ENCODE results near the gene CASP8AP2. TPM values are rescaled to one million over a fixed set of nuclear protein-coding genes. Genes with fewer than 3 reads are reported as not detected.

CASP8AP2 gene
- total RNA-seq, 1 donor from 2014 or later = 13.2 TPM

GRCh38 chr6:89793586-89793985, 36.1 kb upstream of the CASP8AP2 start:
- H3K27ac ChIP-seq (replicated peaks) = peak overlapping the region; percentile 84
- no peak for TF ChIP-seq CTCF (IDR thresholded peaks at IDR 0.05; ENCODE audit: borderline replicate concordance)
- H3K27me3 ChIP-seq (ENCODE audit: low read depth) = no peaks in the 10 kb centered on the region
- peaks cover 20% of the 10 kb centered on the region for H3K4me1 ChIP-seq
- DNase-seq = peak; percentile 70
- no peak overlapping the region for H3K4me3 ChIP-seq
- no peaks in the 10 kb centered on the region for H3K9me3 ChIP-seq (replicated peaks)
- intact Hi-C loops (cut with micrococcal nuclease) = no loop called here
- H3K36me3 ChIP-seq = peaks cover 52% of the 10 kb centered on the region

- DNase-seq = no peak
- Histone ChIP-seq H3K36me3 (peaks cover 51% of the 10 kb centered on the region), H3K27ac (replicated peaks) (peak overlapping the region; percentile 84), H3K9me3 (replicated peaks) (no peaks in the 10 kb centered on the region), H3K4me1 (peaks cover 20% of the 10 kb centered on the region), H3K4me3 (no peak overlapping the region), H3K27me3 (ENCODE audit: low read depth) (no peaks in the 10 kb centered on the region)
- intact Hi-C loops (cut with micrococcal nuclease) = no loop called here
- TF ChIP-seq CTCF (IDR thresholded peaks at IDR 0.05; ENCODE audit: borderline replicate concordance) = no peak
Observed at GRCh38 chr6:89794324-89794723, 35.4 kb upstream of the CASP8AP2 start.

GRCh38 chr6:89797317-89797716, 32.4 kb upstream of the CASP8AP2 start:
- no peak for TF ChIP-seq CTCF (IDR thresholded peaks at IDR 0.05; ENCODE audit: borderline replicate concordance)
- no peaks in the 10 kb centered on the region for H3K27me3 ChIP-seq (ENCODE audit: low read depth)
- H3K36me3 ChIP-seq = peaks cover 42% of the 10 kb centered on the region
- H3K9me3 ChIP-seq (replicated peaks) = no peaks in the 10 kb centered on the region
- no peak overlapping the region for H3K4me3 ChIP-seq
- intact Hi-C loops (cut with micrococcal nuclease) = no loop called here
- H3K27ac ChIP-seq (replicated peaks) = no peak overlapping the region
- H3K4me1 ChIP-seq = peaks cover 20% of the 10 kb centered on the region
- DNase-seq = no peak

GRCh38 chr6:89799096-89799495, 30.6 kb upstream of the CASP8AP2 start:
- intact Hi-C loops (cut with micrococcal nuclease) = no loop called here

GRCh38 chr6:89799756-89800155, 29.9 kb upstream of the CASP8AP2 start:
- no peak for DNase-seq
- Histone ChIP-seq H3K4me3 (no peak overlapping the region), H3K27me3 (ENCODE audit: low read depth) (no peaks in the 10 kb centered on the region), H3K36me3 (peaks cover 36% of the 10 kb centered on the region), H3K4me1 (no peaks in the 10 kb centered on the region), H3K9me3 (replicated peaks) (no peaks in the 10 kb centered on the region), H3K27ac (replicated peaks) (no peak overlapping the region)
- no peak for TF ChIP-seq CTCF (IDR thresholded peaks at IDR 0.05; ENCODE audit: borderline replicate concordance)
- intact Hi-C loops (cut with micrococcal nuclease) = no loop called here

More at GRCh38 chr6:89799096-89799495, 30.6 kb upstream of the CASP8AP2 start:
- Histone ChIP-seq H3K9me3 (replicated peaks) (no peaks in the 10 kb centered on the region), H3K4me3 (no peak overlapping the region), H3K36me3 (peaks cover 36% of the 10 kb centered on the region), H3K4me1 (peaks cover 4% of the 10 kb centered on the region), H3K27ac (replicated peaks) (no peak overlapping the region), H3K27me3 (ENCODE audit: low read depth) (no peaks in the 10 kb centered on the region)
- TF ChIP-seq CTCF (IDR thresholded peaks at IDR 0.05; ENCODE audit: borderline replicate concordance) = no peak
- DNase-seq = no peak

GRCh38 chr6:89803271-89803670, 26.4 kb upstream of the CASP8AP2 start:
- DNase-seq = no peak
- TF ChIP-seq CTCF (IDR thresholded peaks at IDR 0.05; ENCODE audit: borderline replicate concordance) = no peak
- Histone ChIP-seq H3K27ac (replicated peaks) (no peak overlapping the region), H3K9me3 (replicated peaks) (no peaks in the 10 kb centered on the region), H3K27me3 (ENCODE audit: low read depth) (no peaks in the 10 kb centered on the region), H3K4me1 (peaks cover 8% of the 10 kb centered on the region), H3K4me3 (no peak overlapping the region), H3K36me3 (peaks cover 30% of the 10 kb centered on the region)
- intact Hi-C loops (cut with micrococcal nuclease) = no loop called here
